Activated CD4-positive, alpha-beta T cell treated with anti-CD3 and anti-CD28 coated beads for 4 hours (primary cell): ENCODE measurements around the gene PRRC2A.
A peak's percentile ranks its signal among the peaks of the same experiment; 100 is the strongest.

Source experiments
- DNase-seq, 2 donors: peaks; one replicate each; pipeline ENCODE4 v3.0.0-alpha.2; 2020

The PRRC2A gene

GRCh38 chr6:31669676-31670075 is 49.2 kb downstream of the PRRC2A start, which contains the start of gene LY6G5B:
Gene LY6G5B (plus strand): TSS chr6:31669976. CDS start chr6:31670951, 975 bp downstream.
- no peak for DNase-seq

DNA sequence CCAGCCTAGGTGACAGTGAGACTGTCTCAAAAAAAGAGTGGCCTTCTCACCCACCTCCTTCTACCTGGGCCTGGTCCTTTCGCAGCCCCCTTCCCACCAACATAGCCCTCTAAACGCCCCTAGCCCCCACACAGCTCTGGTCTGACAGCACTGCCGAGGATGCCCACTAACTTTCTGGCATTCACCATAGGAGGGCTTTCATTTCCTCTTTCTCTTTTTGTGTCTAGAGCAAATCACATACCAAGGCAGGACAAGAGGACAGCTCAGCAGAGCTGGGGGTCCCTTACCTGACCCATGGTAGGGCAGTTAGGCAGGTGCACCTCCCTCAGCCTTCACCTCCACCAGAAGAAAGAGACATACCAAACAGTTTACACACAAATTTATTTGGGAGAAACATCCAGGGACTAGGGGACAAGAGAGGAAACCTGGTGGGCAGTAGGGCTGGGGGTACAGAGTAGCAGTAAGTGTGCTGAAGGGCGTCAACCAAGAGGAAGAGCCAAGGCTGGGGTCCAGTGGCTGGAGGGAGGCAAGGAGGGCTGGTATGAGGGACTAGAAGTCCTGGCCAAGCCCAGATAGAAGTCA is 55.9 kb downstream of the PRRC2A start:
- no peak for DNase-seq

- DNase-seq, result no peak
Observed at GRCh38 chr6:31676904-31677303, 56.4 kb downstream of the PRRC2A start.

DNA sequence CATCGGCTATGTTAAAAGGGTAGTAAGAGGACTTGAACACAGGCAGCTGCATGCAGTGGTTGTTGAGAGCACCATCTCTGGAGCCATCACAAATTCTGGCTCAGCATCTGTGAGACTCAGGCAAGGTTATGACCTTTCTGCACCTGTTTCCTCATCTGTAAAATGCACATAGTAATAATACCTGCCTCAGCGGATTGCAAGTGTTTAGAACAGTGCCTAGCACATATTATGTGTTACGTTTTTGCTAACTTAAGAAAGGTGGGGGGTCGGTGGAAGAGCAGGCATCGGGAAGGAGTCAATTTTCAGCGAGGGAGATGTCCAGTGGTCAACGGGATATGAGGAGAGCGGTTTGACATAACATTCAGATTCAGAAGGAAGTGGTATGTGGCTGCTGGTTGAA is 57.4 kb downstream of the PRRC2A start:
- no peak for DNase-seq

DNA sequence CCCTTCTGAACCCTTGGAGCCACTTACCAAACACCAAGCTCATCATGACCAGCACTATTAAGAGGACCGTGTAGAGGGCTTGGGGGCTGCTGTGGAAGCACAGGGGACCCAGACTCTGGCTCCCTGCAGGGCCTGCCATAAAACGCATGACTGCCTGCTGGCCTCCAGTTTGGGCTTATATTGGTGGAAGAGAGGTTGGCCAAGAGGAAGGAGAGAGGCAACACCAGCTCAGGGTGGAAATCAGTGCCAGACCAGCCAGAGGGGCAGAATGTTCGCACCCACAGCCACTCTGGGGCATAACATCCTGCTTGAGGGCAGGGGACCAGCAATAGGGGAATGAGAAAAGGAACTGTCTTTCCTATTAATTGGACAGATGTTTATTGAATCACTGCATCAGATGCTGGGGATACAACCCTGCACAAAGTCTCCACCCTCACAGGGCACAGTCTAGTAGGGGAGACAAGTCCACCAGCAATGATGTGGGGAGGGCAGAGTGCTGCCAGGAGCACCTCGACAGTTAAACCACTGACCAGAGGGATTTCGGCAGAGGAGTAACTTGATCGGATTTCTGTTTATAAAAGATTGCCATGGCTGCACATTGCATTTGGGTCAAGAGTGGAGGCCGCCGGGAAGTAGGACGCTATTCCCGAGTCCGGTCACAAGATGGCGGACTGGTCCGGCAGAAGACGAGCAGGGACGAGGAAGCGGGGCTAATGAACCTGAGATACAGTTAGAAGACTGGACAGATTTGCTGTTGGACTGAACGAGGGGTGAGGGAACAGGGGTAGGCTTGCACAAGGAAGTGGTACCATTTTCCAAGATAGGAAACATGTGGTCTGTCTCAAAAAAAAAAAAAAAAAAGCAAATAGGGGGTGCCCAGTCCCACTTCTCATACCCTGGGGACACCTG is 60.0 kb downstream of the PRRC2A start, which contains the start of gene LY6G5C:
Gene LY6G5C, minus strand, starts transcription at position 842 of the 909 bp plus-strand sequence. Its CDS starts 694 bp downstream, at position 148.
- DNase-seq, result peak; percentile 59 to 62

DNA sequence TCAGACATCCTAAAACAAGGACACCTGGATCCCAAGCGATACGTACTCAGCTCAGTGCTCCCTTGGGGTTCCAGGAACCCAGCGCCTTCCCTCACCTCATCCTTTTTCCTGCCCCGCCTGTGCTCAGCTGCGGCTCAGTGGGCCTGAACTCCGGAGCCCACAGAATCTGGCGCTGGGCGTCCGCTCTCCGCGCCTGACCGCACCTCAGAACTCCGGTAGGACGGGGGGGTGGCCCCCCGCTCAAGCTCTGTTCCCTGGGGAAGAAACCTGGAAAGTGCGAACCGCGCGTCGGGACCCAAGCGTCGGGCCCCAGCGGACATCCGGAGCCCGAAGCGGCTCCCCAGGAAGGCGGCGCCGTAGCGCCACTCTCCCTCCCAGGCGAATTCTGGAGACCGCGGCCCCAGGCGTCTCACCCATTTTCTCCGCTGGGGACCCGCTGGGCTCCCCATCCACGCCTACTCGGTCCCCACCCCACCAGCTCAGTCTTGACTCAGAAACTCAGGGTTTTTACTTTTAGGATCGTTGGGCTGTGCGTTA is 60.7 kb downstream of the PRRC2A start:
- DNase-seq, result peak; percentile 34 to 36

- no peak for DNase-seq
Observed at GRCh38 chr6:31683591-31683990, 63.1 kb downstream of the PRRC2A start.

DNA sequence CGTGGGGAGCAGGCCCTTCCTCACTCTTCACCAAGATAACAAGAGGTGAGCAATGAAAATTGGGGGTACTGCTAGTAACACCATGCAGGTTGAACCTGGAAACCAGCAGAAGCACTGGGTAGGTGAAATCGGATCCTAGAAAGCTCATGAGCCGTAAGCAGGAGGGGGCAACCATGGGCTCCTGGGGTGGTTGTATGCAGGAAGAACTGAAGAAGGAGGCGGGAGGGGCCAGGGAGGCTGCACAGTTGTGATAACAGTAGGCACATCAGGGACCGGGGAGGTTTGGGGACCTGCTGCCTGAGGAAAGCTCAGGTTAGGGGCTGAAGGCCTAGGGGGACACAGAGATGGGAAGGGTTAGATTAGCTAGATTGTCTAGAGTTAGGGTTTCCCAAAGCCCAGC is 66.0 kb downstream of the PRRC2A start:
- DNase-seq, result no peak

- DNase-seq, result no peak
Observed at GRCh38 chr6:31687321-31687720, 66.8 kb downstream of the PRRC2A start.
